Trophoblast cell (in vitro differentiated cells and primary cell): ENCODE measurements around the gene TRIM45. TPM values are rescaled to one million over a fixed set of nuclear protein-coding genes. Genes with fewer than 3 reads are reported as not detected.
A peak's percentile ranks its signal among the peaks of the same experiment; 100 is the strongest.

ENCODE experiments used
- DNase-seq, 2 donors: peaks; one replicate each; pipeline ENCODE4 v3.0.0-alpha.2; 2016
- H2AFZ ChIP-seq: 2 replicates; pipeline ENCODE4 v1.6.1; 2013; ENCODE audit warnings: low read length, moderate library complexity, mild to moderate bottlenecking; ENCODE audit not compliant: insufficient read depth, poor library complexity
- H2AK5ac ChIP-seq: 2 replicates; pipeline ENCODE4 v1.6.1; 2013; ENCODE audit warnings: mild to moderate bottlenecking, low read length
- H2BK120ac ChIP-seq: 2 replicates; pipeline ENCODE4 v1.6.1; 2013; ENCODE audit warnings: low read length, mild to moderate bottlenecking, moderate library complexity; ENCODE audit not compliant: insufficient read depth, poor library complexity
- H2BK12ac ChIP-seq: 2 replicates; pipeline ENCODE4 v1.6.1; 2013; ENCODE audit warnings: mild to moderate bottlenecking, low read length, moderate library complexity
- H2BK5ac ChIP-seq: 2 replicates; pipeline ENCODE4 v1.6.1; 2013; ENCODE audit warnings: low read length, low read depth, moderate library complexity, mild to moderate bottlenecking; ENCODE audit not compliant: poor library complexity
- H3K14ac ChIP-seq: 2 replicates; pipeline ENCODE4 v1.6.1; 2013; ENCODE audit warnings: mild to moderate bottlenecking, low read length
- H3K18ac ChIP-seq: 2 replicates; pipeline ENCODE4 v1.6.1; 2013; ENCODE audit warnings: mild to moderate bottlenecking, low read length
- H3K23ac ChIP-seq: 2 replicates; pipeline ENCODE4 v1.6.1; 2013; ENCODE audit warnings: low read length
- H3K27ac ChIP-seq: 2 replicates; pipeline ENCODE4 v1.5.1; 2013; ENCODE audit warnings: low read depth, mild to moderate bottlenecking, inconsistent platforms, low read length, moderate library complexity
- H3K27me3 ChIP-seq: 2 replicates; pipeline ENCODE4 v1.6.1; 2013; ENCODE audit warnings: inconsistent platforms, mild to moderate bottlenecking, low read length, moderate library complexity; ENCODE audit not compliant: insufficient read depth
- H3K36me3 ChIP-seq, 2 experiments: 1 replicate in 1 of 2; 2 replicates in 1 of 2; pipeline ENCODE4 v1.6.1; 2013; ENCODE audit warnings: low read length in 2 of 2, mild to moderate bottlenecking in 2 of 2, moderate library complexity in 1 of 2; ENCODE audit not compliant: insufficient read depth in 2 of 2, control insufficient read depth in 1 of 2
- H3K4ac ChIP-seq: 2 replicates; pipeline ENCODE4 v1.6.1; 2013; ENCODE audit warnings: low read depth, mild to moderate bottlenecking, low read length, moderate library complexity
- H3K4me1 ChIP-seq, 2 experiments: 1 replicate in 1 of 2; 2 replicates in 1 of 2; pipeline ENCODE4 v1.6.1; 2013; ENCODE audit warnings: low read length in 2 of 2, mild to moderate bottlenecking in 2 of 2, moderate library complexity in 1 of 2; ENCODE audit not compliant: insufficient read depth in 2 of 2, control insufficient read depth in 1 of 2
- H3K4me2 ChIP-seq: 2 replicates; pipeline ENCODE4 v1.6.1; 2013; ENCODE audit warnings: inconsistent platforms, mild to moderate bottlenecking, low read length, moderate library complexity
- H3K4me3 ChIP-seq: 2 replicates; pipeline ENCODE4 v1.5.1; 2013; ENCODE audit warnings: mild to moderate bottlenecking, low read depth, low read length, inconsistent platforms
- H3K79me1 ChIP-seq: one replicate; pipeline ENCODE4 v1.6.1; 2013; ENCODE audit warnings: low read length
- H3K79me2 ChIP-seq: 2 replicates; pipeline ENCODE4 v1.6.1; 2013; ENCODE audit warnings: low read length, mild to moderate bottlenecking; ENCODE audit not compliant: control insufficient read depth, insufficient read depth, poor library complexity
- H3K9ac ChIP-seq: 2 replicates; pipeline ENCODE4 v1.6.1; 2013; ENCODE audit warnings: mild to moderate bottlenecking, low read length
- H3K9me3 ChIP-seq: 2 replicates; pipeline ENCODE4 v1.6.1; 2013; ENCODE audit warnings: low read depth, mild to moderate bottlenecking, control low read depth, inconsistent platforms, low read length; ENCODE audit not compliant: insufficient read depth
- H4K12ac ChIP-seq: 2 replicates; pipeline ENCODE4 v1.6.1; 2013; ENCODE audit warnings: low read depth, mild to moderate bottlenecking, low read length, moderate library complexity
- H4K8ac ChIP-seq: 2 replicates; pipeline ENCODE4 v1.6.1; 2013; ENCODE audit warnings: low read depth, mild to moderate bottlenecking, low read length, moderate library complexity
- H4K91ac ChIP-seq: one replicate; pipeline ENCODE4 v1.6.1; 2013; ENCODE audit warnings: low read depth, mild to moderate bottlenecking, low read length, moderate library complexity
- WGBS: extraction: QIAGEN DNeasy Blood & Tissue Kit; methylation state at CpG from one replicate; pipeline ENCODE4 v1.1.7; 2013; ENCODE audit warnings: missing lambda C conversion rate; ENCODE audit not compliant: insufficient read length, insufficient coverage; ENCODE audit errors: extremely low coverage; 5-methylcytosine and 5-hydroxymethylcytosine counted together
- polyA plus RNA-seq: library from polyadenylated mRNA; stranded (reverse); fragments of 200-250 nt; gene quantifications from 2 replicates; pipeline ENCODE4 v1.2.3, GENCODE V29; 2013

Gene TRIM45, protein sequence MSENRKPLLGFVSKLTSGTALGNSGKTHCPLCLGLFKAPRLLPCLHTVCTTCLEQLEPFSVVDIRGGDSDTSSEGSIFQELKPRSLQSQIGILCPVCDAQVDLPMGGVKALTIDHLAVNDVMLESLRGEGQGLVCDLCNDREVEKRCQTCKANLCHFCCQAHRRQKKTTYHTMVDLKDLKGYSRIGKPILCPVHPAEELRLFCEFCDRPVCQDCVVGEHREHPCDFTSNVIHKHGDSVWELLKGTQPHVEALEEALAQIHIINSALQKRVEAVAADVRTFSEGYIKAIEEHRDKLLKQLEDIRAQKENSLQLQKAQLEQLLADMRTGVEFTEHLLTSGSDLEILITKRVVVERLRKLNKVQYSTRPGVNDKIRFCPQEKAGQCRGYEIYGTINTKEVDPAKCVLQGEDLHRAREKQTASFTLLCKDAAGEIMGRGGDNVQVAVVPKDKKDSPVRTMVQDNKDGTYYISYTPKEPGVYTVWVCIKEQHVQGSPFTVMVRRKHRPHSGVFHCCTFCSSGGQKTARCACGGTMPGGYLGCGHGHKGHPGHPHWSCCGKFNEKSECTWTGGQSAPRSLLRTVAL
- 8.1 and 9.8 TPM in 2 replicates for polyA plus RNA-seq

DNA sequence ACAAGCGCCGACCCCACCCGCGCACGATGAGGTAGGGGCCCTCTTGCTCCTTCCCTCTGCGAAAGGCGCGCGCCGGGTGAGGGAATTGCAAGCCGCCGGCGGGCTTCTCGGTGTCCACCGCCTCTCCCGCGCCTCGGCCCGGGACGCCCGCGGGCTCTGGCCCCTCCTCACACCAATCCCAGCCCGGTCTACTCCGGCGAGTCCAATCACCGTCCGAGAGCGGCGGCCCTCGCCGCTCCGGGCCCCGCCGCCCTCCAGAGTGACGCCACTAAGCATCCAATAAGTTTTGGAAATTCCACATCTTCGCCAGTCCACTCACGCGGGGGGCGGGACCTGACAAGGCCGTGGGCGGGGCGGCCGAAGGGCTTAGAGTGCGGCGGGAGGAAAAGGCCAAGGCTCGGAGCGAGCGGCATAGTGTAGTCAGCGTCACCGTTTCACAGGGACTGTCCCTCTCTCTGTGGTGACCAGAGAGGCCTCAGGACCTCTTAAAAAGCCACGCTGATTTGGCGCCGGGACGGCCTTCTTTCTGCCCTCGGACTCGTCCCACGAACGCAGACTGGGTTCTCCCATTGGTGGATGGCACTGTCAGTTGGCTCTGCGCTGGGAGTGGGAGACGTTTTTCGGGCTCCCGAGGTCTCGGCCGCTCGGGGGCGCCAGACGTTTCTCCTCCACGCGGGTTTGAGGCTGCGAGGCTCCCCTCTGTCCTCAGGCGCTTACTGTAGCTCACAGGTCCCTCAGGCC is at the start of gene TRIM45:
Gene TRIM45, minus strand, starts transcription at position 161 of the 741 bp plus-strand sequence. CDS start 548 bp downstream, outside the sequence.
- Histone ChIP-seq H3K79me1 (peaks cover 21% of the 10 kb centered on the region), H3K14ac (peak within 1 kb of the TSS; percentile 81), H2AFZ (peak within 1 kb of the TSS; percentile 84), H3K79me2 (peaks cover 12% of the 10 kb centered on the region), H2AK5ac (peak within 1 kb of the TSS; percentile 82), H3K9me3 (no peaks in the 10 kb centered on the region), H4K12ac (peak within 1 kb of the TSS; percentile 93), H3K9ac (peak within 1 kb of the TSS; percentile 90), H3K18ac (peak within 1 kb of the TSS; percentile 95), H3K4me2 (peak within 1 kb of the TSS; percentile 89), H2BK12ac (peak within 1 kb of the TSS; percentile 93), H4K91ac (peak within 1 kb of the TSS; percentile 93), H2BK120ac (peak within 1 kb of the TSS; percentile 96), H3K4me3 (peak within 1 kb of the TSS; percentile 82), H3K36me3 (peaks cover 9 to 12% of the 10 kb centered on the region in 2 experiments), H3K4me1 (peaks cover 21 to 28% of the 10 kb centered on the region in 2 experiments), H3K4ac (peak within 1 kb of the TSS; percentile 84), H4K8ac (peak within 1 kb of the TSS; percentile 93), H3K27me3 (no peaks in the 10 kb centered on the region), H3K27ac (peak within 1 kb of the TSS; percentile 96), H2BK5ac (peak within 1 kb of the TSS; percentile 96), H3K23ac (no peak within 1 kb of the TSS)
- WGBS, result no CpG with 5 or more reads among the region's 71 CpGs
- DNase-seq, result peak; percentile 97 to 99

DNA sequence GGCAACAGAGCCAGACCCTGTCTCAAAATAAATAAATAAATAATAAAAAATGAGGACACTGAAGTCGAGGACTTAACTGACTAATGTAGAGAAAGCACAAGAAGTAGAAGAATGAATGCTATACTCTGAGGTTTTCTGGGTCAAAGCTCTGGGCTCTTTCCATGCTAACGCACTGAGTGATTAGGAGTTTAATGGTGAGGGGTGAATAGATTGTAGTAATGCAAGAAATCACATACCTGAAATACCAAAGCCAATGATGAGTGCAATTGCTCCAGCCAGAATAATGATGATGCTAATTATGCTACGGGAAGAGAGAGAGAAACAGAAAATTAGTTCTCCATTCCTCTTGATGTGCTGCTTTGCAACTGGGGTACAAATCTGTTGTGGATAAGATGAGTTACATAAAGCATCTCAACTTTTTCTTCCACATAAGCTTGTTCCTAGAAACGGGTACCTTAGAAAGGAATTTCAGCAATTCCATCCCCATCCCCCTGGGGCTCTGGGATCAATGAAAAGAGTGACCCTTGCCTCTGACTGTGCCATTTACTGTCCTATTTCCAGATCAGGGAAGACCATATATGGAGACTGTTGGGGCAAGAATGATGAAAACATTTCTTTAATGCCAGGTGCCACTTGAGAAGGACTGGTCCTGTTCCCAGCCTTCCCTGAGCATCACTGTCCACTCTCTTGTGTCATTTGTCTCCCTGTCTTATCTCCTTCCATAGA is 48.5 kb upstream of the TRIM45 start:
- Histone ChIP-seq H3K4me3 (no peak overlapping the region), H2AK5ac (no peak overlapping the region), H2BK12ac (no peak overlapping the region), H3K14ac (no peak overlapping the region), H4K8ac (no peak overlapping the region), H3K18ac (no peak overlapping the region), H3K23ac (no peak overlapping the region), H2AFZ (no peak overlapping the region), H4K91ac (no peak overlapping the region), H3K27ac (peak overlapping the region; percentile 21), H3K27me3 (no peaks in the 10 kb centered on the region), H3K79me1 (peaks cover 5% of the 10 kb centered on the region), H3K4me2 (no peak overlapping the region), H3K79me2 (no peaks in the 10 kb centered on the region), H3K9me3 (no peaks in the 10 kb centered on the region), H2BK120ac (no peak overlapping the region), H3K9ac (no peak overlapping the region), H3K36me3 (peaks cover 13 to 20% of the 10 kb centered on the region in 2 experiments), H2BK5ac (no peak overlapping the region), H3K4ac (no peak overlapping the region), H4K12ac (no peak overlapping the region), H3K4me1 (peaks cover 3 to 8% of the 10 kb centered on the region in 2 experiments)
- no CpG with 5 or more reads among the region's 4 CpGs for WGBS
- DNase-seq, result no peak

DNA sequence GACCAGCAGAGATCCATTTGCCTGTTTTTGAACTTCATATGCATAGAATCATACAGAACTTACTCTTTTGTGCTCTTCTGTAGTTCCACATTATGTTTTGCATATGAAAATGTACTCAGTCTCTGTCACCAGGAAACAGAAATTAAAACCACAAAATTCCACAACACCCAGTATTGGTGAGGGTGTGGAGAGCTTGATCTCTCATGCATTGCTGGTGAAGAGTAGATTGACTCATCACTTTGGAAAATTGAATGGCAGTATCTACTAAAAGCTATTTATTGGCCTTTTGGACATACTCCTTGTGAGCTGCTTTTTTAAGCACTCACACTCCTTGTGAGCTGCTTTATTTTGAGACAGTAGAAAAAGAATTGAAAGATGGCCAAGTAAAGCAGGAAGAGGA is 45.9 kb upstream of the TRIM45 start:
- no peaks in the 10 kb centered on the region for H3K79me2 ChIP-seq
- no peak overlapping the region for H2BK120ac ChIP-seq
- H3K79me1 ChIP-seq, result peaks cover 5% of the 10 kb centered on the region
- peaks cover 7 to 11% of the 10 kb centered on the region in 2 experiments for H3K4me1 ChIP-seq
- H3K9me3 ChIP-seq, result no peaks in the 10 kb centered on the region
- H3K4me3 ChIP-seq, result no peak overlapping the region
- DNase-seq, result no peak
- H3K27ac ChIP-seq, result no peak overlapping the region
- no peak overlapping the region for H3K23ac ChIP-seq
- peaks cover 12 to 20% of the 10 kb centered on the region in 2 experiments for H3K36me3 ChIP-seq
- H2BK12ac ChIP-seq, result no peak overlapping the region
- no peak overlapping the region for H4K12ac ChIP-seq
- H4K91ac ChIP-seq, result no peak overlapping the region
- no peak overlapping the region for H3K9ac ChIP-seq
- H2BK5ac ChIP-seq, result no peak overlapping the region
- H3K18ac ChIP-seq, result no peak overlapping the region
- H3K4me2 ChIP-seq, result no peak overlapping the region
- no peak overlapping the region for H3K4ac ChIP-seq
- H2AK5ac ChIP-seq, result no peak overlapping the region
- H3K27me3 ChIP-seq, result no peaks in the 10 kb centered on the region
- H3K14ac ChIP-seq, result no peak overlapping the region
- no peak overlapping the region for H4K8ac ChIP-seq
- no peak overlapping the region for H2AFZ ChIP-seq

DNA sequence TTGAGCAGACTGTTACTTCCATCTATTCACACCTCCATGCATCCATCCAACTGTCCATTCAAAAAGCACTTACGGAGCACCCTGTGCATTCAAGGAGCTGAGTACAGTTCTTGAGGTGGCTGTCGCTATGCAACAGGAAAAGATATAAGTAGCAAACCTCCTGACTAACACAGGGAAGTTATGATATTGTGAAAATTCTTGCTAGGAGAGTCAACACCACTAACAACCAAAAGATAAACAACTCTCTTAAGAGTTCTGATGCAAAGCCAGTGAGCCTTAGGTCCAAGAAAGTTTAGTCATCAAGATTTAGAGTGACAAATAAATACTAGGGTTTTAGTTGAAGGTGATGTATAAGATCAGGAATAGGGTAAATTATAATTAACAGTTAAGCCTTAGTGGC is 44.5 kb upstream of the TRIM45 start:
- peaks cover 2% of the 10 kb centered on the region for H3K79me1 ChIP-seq
- H4K8ac ChIP-seq, result no peak overlapping the region
- no peak overlapping the region for H3K9ac ChIP-seq
- no peak overlapping the region for H2AFZ ChIP-seq
- no peak overlapping the region for H3K14ac ChIP-seq
- H3K4me1 ChIP-seq, result peaks cover 7 to 8% of the 10 kb centered on the region in 2 experiments
- H3K9me3 ChIP-seq, result no peaks in the 10 kb centered on the region
- H3K4ac ChIP-seq, result no peak overlapping the region
- H3K23ac ChIP-seq, result no peak overlapping the region
- no peaks in the 10 kb centered on the region for H3K27me3 ChIP-seq
- no peak for DNase-seq
- peaks cover 7 to 15% of the 10 kb centered on the region in 2 experiments for H3K36me3 ChIP-seq
- H2BK12ac ChIP-seq, result no peak overlapping the region
- H3K4me3 ChIP-seq, result no peak overlapping the region
- H3K27ac ChIP-seq, result no peak overlapping the region
- H2BK120ac ChIP-seq, result no peak overlapping the region
- H3K4me2 ChIP-seq, result no peak overlapping the region
- WGBS, result no CpG with 5 or more reads among the region's 2 CpGs
- no peak overlapping the region for H3K18ac ChIP-seq
- no peak overlapping the region for H4K12ac ChIP-seq
- no peak overlapping the region for H2AK5ac ChIP-seq
- no peaks in the 10 kb centered on the region for H3K79me2 ChIP-seq
- H4K91ac ChIP-seq, result no peak overlapping the region
- H2BK5ac ChIP-seq, result no peak overlapping the region
